ENCODE data around the gene AMBN.

AMBN gene, protein sequence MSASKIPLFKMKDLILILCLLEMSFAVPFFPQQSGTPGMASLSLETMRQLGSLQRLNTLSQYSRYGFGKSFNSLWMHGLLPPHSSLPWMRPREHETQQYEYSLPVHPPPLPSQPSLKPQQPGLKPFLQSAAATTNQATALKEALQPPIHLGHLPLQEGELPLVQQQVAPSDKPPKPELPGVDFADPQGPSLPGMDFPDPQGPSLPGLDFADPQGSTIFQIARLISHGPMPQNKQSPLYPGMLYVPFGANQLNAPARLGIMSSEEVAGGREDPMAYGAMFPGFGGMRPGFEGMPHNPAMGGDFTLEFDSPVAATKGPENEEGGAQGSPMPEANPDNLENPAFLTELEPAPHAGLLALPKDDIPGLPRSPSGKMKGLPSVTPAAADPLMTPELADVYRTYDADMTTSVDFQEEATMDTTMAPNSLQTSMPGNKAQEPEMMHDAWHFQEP

DNA sequence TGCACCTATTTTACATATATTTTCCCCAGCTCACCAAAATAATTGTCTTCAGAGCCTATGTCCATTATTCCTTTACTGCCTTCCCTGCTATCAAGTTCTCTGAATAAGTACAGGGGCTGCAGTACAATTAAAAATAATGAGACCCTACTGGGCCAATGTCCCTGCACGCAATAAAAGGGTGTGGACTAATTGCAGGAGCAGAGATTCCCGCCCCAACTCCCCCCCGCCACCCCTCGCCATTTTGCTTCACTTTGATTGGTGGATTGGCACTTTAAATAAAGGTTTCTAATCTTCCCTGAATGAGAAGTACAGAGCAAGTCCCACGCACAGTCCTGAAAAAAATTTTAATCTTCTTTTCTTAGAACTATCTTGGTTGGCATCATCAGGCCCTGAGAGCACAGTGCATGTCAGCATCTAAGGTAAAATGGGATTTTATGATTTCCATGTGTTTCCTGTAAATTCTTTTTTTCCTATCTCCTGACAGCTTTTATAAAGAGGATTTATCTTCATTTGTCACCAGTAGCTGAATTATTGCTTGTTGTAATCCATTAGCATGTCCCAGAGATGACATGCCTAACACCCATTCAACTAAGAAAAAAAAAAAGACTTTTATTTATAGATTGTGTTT, at the start of gene AMBN:
Gene AMBN, plus strand, starts transcription at position 302 of the 628 bp plus-strand sequence. Its CDS starts 103 bp downstream, at position 405.
- DNase-seq: no peak

DNA sequence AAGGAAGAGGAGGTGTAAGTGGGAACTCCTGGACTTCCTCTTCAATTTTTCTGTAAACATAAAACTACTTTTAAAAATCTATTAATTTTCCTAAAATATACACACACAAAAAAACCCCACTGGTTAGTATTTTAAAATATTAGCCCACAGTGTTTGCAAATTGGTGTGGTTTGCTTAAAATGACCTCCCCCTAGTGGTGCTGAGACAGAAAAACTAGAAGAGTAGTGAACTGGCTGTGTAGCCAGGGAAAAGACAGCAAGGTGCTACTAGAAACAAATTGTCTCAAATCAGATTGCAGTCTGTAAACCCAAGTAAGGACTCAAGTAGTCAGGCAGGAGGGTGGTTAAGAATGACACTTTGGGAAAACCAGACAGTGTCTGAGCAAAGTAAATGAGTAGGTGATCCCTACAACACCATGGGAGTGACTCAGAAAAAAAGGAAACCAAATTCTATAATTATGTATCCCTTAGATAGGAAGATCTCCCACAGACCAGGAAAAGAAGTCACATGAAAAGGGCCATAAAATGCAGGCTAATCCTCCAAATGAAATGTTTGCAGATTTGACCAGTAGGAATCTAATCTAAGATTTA, 47.7 kb upstream of the AMBN start:
- peak in 1 of 2 experiments; percentile 30 for DNase-seq

DNA sequence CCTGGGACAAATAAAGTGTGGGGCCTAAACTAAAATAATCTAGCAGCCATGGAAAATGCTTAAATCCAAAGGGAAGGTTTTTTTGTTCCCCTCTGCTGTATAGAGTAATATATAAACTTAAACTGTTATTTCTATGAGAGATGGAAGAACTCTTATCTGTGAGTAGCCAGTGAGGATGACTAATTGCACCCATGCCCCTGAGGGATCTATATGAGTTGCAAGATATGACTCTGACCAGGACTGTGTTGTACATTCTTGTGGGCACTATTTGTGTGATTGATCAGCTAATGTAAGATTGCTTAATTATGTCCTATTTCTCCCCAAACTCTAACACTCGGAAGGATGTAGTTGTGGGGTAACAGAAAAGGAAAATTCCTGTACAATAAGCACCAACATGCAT, 35.2 kb upstream of the AMBN start:
- DNase-seq: no peak

DNA sequence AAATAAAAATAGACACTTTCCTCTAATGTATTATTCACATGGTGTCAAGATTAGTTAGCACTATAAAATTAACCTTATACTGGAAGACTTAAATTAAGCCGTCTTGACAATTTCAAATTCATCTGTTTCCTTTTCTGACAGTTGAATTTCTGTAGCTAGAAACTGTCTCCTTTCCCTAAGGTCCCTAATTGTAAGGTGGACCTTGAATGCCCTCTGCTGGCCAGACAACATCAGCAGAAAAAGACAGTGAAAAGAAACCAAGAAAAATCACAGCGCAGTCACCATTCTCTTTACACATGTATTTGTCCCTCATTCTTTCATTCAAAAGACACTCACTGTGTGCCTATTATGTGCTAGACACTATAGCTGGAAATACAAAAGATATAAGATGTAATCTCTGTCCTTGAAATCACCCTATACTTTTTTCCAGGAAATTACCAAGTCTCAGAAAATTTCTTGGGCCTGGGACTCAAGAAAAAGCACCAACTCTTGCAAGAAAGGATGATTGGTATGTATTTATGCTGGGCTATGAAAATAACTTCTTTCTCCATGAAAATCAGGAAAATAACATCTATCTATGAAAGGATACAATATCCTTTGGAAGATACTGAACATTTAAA, 32.7 kb upstream of the AMBN start:
- peak; percentile 22 to 55 for DNase-seq

DNA sequence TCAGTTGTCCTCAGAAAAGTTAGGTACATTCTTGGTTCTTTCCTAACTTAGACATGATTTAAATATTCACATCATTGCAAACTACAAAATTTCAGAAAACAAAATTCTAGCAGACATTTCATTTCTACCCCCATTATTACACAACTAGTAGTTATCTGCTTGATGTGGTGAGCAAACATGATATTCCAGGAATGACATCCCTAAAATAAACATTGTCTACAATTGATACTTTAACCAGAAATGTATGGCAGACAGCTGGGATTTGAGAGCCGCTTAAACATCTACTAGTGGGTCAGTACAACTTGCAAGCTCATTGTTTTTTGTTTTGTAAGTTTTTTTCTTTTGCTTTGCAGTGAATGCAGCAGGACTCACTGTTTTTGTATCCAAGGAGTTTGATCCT, 32.1 kb upstream of the AMBN start:
- no peak for DNase-seq

DNA sequence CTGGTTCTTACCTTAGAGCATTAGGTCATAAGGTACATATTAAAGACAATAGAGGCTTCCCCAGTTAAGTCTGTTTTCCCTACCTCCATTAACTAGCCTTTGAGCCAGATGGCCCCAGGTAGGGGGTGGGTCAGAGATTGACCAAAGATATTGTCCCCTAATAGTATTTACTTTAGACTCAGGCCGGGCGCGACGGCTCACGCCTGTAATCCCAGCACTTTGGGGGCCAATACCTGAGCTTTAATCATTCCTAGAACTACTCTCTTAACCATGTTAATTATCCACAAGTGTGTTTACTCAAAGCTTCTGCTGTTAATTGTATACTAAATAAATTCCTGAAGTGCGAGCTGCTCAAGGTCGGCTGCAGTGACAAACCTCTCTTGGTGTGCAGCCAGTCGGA, 28.0 kb upstream of the AMBN start:
- DNase-seq: peak in 1 of 2 experiments; percentile 2

DNA sequence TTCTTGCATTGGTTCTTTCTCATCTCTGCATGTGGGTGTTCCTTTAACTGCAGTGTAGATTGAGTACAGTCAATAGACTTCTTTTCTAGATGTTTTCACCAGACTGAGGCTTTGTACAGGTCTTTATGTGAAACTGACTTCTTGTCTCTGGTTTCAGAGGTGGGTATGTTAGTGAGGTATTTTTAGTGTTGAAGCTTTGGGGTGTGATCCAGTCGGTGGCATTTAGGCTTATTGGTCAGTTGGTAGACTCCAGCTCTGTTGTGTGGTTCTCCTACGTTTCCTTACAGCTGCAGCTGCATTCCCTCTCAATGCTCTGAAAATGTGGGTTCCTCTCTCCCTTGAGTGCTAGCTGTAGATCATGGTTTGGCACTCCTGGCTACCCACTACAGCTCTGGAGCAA, 21.3 kb upstream of the AMBN start:
- DNase-seq: no peak

DNA sequence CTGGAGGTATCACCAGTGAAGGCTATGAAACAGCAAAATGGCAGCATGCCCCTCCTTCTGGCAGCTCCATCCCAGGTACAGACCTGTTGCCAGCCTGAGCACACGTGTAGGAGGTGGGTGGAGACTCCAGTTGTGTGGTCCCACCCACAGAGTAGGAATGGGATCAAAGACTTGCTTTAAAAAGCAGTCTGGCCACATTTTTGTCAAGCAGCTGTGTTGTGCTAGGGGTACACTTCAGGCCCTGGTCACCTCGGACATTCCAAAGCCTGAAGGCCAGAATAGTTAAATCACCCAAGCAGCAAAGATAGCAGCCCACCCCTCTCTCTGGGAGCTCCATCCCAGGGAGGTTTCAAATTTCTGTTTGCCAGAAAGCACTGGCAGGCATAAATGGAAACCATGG, 20.3 kb upstream of the AMBN start:
- DNase-seq: no peak

DNA sequence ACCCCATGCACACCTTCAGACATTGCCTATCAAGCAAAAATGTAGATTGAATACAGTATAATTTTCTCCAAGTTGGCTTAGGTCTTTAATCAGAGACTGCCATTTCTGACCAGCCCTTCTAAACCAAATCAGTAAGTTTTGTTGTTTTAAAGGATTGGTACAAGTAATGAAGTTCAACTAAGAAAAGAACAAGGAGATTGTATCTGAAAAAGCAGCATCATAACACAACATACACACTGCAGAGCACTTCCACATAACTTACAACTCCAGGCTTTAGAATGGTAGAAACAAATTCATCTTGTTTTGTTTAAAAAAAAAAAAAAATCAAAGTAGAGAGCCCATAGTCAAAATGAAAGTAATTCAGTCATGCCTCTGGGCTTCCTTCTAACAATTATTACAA, 16.1 kb upstream of the AMBN start:
- DNase-seq: no peak

DNA sequence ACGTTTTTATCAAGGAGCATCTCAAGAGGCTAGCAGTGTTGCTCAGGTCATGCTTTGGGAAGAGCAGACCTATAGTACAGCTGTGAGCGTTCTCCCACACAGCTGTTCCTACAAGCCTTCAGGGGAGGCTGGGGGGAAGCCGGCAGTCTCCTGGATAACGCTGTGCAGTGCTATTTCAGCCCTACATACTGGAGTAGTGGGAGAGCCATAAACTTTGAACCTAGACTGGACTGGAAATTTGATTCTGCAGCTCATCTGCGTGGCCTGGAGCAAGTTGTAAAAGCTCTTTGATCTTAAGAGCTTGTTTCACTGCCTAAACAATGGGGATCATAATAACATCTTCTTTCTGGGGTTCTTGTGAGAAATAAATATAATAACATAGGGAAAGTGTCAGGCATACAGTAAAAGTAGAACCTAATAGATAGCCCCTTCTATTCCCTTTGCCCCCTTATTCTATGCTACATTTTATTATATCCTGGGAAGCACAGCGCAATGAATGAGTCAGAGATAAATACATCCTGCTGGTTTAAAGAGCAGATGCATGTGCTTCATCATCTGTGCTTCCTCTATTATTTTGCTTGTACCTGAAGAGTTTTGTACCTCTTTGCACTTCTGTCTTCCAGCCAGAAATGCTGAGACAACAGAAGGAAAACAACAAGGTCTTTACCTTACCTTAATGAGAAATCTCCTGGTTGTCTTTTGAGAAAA, 14.7 kb upstream of the AMBN start:
- DNase-seq: no peak

DNA sequence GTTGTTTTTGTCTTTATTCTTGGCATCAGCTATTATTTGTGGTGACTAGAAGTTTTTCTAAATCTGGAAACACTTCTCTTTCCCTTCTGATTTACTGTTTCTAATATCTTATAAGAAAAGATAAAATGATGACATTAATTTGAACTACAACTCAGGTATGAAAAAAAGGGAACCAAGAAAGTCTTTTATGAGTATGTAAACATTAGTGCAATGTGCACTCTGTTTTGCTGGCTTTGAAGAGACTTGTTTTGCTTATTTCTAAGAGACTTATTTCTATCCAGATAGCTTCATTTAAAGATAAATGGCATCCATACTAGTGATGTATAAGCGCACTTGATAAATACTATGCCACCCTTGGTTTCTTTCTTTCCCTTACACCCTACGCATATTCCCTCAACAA, 10.1 kb upstream of the AMBN start:
- DNase-seq: no peak

DNA sequence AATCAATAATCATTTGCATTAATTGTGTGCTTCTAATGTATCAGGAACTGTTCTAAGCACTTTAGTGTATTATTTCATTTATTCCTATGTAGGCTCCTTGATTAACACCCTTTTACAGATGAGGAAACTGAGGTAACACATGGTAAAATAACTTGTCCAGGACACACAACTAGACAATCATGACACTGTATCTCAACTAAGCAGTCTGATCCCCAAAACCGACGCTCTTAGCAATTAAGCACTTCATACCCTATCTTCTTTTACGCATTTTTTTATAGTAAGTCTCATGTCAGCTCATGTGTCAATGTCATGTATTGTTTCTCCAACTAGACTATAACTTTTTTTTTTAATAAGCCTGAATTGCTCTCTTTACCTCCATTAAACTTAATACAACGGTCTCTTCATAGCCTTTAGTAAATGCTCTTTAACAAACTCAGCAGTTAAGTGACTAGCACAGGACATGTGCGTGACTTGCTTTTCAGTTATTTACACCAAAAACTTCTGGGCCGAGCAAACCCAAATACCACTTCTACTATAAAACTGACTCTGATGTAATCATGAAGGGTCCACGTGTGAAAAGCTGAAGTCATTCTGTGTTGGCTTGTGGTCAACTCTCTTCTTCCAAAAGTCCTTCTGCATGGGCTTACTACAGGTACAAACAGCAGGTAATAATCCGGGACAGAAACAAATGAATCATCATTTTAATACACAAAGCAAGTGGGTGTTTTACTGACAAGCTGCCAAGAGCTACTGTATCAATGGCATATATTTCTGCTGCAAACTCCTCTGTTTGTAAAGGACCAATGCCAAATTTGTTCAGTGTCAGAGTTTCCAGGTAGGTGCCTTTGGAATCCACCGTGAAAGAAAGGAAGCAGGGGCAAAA, 7.9 kb upstream of the AMBN start:
- DNase-seq: no peak

DNA sequence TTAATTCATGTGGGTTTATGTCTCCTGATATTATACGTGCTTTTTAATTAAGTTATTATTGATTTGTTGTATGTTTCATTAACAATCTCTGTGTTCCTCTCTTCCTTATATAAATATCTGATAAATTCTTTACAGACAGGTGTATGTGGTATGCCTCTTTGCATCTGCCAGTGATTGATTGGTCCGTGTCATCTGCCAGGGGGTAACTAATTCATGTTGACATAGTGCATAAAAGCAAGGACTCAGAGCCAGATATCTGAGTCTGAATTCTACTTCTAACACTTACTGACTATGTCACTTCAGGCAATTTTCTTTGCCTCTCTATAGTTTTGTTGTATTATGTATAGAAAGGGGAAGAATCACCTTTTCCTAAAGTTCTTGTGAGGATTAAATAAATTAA, 5.2 kb upstream of the AMBN start:
- no peak for DNase-seq

DNA sequence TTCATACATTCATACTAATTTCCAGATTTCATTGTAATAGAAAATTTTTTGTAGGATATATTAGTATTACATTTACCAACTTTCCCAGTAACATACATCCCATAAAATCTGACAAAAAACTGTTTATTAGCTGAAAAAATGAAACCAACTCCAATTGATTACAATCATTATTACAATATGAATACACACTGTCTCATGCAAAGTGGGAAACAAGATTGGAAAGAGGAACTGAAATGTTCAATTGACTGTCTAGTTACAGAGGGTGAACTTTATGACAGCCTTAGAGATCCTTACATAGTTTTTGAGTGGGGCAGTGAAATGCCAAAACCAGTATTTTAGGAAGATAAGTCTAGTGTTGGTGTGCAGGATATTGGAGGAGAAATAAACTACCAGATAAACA, 2.3 kb upstream of the AMBN start:
- no peak for DNase-seq

DNA sequence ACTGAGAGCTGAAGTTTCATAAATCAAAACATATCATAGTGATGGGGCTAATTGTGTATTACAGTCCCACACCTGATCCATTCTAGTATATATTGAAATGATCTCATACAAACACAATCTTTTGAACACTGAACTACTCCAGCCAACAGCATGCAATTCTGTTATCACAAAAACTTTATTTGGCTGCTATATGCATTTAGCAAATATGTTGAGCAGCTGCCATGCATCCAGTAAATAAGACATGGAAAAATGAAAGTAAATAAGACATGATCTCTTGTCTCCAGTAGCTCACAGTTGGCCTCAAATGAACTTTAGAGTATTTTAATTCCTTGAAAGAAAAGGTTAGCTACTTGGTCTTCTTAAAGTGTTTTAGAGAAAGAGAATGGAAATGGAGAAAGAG, 2.1 kb downstream of the AMBN start:
- no peak for DNase-seq

DNA sequence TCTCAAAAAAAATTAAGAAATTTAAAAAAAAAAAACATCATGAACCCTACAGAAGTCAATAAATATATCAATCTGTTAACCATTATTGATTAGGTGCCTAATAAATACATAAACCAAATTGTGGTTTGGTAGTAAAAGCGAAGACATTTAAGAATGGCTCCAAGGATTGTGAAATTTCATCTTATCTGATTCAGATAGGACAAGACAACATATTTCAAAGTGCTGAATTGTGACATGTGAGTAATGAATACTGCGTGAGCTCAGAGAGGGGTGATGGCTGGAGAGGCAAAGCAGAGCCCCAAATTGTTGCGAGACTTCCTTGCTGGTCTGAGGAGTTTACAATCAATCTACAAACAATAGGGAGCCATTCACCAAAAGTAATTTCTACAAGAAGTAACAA, 8.2 kb downstream of the AMBN start:
- no peak for DNase-seq

DNA sequence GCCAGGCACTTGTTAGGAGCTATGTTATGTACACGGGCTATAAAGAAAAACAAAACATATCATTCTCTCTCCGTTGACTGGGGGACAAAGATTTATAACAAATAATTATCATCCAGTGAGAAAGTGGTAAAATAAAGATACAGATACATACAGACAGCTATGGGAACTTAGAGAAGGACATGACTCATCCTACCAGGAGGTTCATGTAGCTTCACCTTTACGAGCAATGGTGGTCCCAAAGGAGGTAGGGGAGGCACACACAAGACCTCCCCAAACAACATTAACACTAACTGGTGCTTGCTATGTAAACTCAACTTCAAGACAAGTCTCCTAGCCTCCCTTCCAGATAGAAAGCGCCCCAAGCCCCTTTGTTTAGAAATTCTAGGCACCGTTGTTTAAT, 8.9 kb downstream of the AMBN start:
- no peak for DNase-seq

DNA sequence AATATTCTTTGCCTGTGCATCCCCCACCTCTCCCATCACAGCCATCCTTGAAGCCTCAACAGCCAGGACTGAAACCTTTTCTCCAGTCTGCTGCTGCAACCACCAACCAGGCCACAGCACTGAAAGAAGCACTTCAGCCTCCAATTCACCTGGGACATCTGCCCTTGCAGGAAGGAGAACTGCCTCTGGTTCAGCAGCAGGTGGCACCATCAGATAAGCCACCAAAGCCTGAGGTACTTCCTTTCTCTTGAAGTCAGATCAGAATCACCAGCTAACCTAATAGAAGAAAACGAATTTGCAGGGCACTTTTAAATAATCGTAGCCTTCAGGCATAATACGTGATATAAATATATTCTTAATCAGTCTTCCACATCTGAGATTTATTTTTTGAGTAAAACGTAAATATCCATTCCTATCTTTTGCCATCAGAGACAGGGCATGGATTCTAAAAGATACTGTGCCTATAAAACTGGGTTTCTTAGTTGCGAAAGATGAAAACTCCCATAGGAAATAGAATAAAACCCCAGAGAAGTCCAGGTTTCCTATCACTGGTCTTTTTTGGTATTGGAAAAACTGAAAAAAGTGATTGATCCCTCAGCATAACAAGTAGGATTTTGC, 9.5 kb downstream of the AMBN start:
- peak; percentile 55 to 84 for DNase-seq

DNA sequence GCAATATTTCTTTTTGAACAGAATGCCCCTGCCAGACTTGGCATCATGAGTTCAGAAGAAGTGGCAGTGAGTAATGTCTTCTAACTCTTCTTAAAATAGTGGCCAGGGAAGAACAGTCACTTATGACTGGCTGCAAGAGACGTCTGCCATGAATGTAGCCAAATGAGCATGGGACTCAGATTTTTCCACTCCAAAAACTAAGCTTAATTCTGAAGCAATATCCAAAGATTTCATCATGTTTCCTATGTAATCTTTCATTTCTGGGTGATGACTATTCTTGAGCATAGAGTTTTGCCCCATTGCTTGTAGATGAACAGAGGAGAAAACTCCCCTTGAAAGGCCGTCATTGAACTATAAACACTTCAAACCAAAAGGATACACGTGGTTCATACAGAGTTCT, 11.8 kb downstream of the AMBN start:
- no peak for DNase-seq

DNA sequence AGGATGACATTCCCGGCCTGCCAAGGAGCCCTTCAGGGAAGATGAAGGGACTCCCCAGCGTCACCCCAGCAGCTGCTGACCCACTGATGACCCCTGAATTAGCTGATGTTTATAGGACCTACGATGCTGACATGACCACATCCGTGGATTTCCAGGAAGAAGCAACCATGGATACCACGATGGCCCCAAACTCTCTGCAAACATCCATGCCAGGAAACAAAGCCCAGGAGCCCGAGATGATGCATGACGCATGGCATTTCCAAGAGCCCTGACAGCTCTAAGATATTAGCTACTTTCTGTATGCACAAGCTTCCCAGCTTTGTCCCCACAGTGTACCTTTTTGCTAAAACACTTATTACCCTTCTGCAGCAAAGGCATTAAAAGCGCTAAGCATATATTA, 14.4 kb downstream of the AMBN start:
- no peak for DNase-seq

DNA sequence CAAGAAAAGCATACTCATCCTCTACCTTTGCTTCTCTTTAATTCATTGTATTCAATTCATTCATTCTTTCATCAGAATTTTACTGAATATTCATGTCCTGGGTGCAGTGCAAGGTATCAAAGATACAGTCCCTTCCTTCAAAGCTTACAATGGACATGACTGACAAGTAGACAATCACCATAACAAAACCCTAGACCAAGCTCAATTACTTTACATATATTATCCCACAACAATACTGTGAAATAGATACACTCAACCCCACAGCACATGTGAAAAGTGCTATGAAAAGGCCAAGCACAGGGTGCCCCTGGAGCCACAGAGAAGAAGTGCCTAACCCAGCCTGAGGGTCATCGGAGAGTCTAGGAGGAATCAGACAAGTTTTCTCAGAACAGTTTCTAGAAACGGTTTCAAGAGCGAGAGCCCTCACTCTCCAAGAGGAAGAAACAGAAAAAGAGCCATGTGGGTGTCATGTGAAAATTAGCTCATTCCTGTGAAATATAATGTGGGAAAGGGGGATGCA, 15.3 kb downstream of the AMBN start:
- DNase-seq: no peak

Data from NCI-H524 (cell line).